T1000 (cell line): ENCODE results near the gene TULP4.
"Not testable (repeated sequence)": the region's sequence is repeated elsewhere in the genome, so short reads cannot be mapped to it uniquely, and the experiment has no call there.

Experiments
- DNase-seq: peaks from one replicate; lab custom pipeline; 2025; ENCODE audit warnings: mixed read lengths; lab: John Stamatoyannopoulos, UW

TULP4 gene

DNA sequence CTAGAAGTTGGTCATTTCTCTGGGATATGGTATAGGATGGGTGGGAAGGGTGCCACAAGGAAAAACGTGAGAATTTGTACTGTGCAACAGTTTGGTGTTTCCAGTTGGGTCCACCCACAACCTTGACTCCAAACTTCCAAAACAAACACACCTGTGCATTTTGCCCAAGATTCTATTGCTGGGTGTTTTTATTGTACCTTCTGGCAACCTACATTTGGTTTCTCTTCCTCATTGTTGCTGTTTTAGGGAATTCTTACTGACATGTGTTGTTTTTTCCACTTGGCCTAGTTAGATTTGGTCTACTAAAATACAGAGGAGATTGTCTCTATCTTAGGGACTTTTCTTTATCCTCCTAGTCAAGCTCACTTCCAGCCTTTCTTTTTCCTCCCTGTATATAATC is 16.7 kb downstream of the TULP4 start:
- DNase-seq, result no peak

- DNase-seq, result no peak
Measured at GRCh38 chr6:158329531-158329930, 17.3 kb downstream of the TULP4 start.

DNA sequence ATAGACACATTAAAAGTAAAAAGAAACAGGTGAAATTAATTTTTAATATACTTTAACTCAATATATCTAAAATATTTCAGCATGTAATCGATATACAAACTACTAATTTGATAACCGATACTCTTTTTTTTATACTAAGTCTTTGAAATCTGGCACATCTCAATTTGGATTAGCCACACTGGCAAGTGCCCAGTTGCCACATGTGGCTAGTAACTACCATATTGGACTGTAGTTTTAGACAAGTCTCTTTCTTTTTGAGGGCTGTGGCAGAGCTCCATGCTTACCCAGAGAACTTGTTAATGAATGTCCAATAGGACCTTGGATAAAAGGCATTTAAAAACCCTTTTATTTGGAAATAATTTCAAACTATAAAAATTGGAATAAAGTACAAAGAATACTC is 17.8 kb downstream of the TULP4 start:
- DNase-seq, result no peak

- DNase-seq, result no peak
Measured at GRCh38 chr6:158332237-158332636, 20.0 kb downstream of the TULP4 start.

- DNase-seq, result no peak
Measured at GRCh38 chr6:158333094-158333493, 20.8 kb downstream of the TULP4 start.

GRCh38 chr6:158334534-158334933 is 22.3 kb downstream of the TULP4 start:
- DNase-seq, result no peak

- no peak for DNase-seq
Measured at GRCh38 chr6:158337332-158337731, 25.1 kb downstream of the TULP4 start.

DNA sequence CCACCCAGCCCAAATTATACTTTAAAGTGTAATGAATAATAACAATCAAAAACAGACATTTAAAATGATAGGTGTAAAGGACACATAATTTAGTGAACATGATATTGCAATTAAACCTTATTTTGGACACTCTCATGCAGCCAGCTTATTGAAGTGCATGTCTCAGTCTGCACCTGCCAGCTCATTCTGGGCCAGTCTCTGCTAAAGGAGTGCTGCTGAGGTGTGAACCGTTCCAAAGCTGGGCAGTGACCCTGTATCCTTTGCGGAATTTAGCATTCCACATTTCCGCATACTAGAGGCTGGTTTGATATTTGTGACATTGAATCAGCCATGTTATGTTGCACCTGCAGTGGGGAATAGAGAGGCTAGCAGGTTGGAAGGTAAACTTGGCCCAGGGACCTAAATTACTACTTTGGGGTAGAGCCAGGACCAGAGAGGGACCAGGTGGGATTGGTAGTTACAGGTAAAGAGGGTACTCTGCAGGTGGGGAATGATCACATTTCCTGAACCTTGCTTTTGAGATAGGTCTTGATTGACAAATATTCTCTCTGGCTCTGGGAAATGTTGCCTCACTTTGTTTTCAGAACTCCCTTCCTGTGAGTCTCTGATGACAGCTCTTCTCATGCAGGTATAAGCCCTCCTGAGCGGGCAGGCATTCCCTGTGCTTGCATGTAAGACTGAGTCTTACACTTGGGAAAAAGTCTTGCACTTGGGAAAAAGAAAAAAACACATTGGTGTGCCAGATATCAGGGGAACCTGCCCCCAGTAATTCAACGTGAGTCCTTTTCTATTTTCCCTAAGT is 26.2 kb downstream of the TULP4 start:
- no peak for DNase-seq

DNA sequence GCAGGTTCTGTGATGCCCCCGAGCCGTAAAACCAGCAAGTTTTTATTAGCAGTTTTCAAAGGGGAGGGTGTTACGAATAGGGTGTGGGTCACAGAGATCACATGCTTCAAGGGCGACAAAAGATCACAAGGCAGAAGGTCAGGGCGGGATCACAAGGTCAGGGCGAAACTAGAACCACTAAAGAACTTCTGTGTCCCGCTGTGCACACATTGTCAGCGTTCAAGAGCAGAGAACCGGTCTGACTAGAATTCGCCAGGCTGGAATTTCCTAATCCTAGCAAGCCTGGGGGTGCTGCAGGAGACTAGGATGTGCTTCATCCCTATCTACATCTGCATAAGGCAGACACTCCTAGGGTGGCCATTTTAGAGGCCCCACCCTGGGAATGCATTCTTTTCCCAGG is 26.9 kb downstream of the TULP4 start:
- not testable (repeated sequence) for DNase-seq

- DNase-seq, result no peak
Measured at GRCh38 chr6:158340252-158340651, 28.0 kb downstream of the TULP4 start.

GRCh38 chr6:158344534-158344933 is 32.3 kb downstream of the TULP4 start:
- no peak for DNase-seq

DNA sequence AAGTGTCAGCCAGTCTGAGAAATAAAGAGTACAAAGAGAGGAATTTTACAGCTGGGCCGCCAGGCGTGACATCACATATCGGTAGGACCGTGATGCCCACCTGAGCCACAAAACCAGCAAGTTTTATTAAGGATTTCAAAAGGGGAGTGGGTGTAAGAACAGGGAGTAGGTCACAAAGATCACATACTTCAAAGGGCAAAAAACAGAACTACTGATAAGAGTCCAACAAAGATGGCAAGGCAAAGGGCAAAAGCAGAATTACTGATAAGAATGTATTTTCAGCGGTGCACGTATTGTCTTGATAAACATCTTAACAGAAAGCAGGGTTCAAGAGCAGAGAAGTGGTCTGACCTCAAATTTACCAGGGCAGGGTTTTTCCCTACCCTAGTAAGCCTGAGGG is 33.2 kb downstream of the TULP4 start:
- DNase-seq, result not testable (repeated sequence)

- DNase-seq, result no peak
Measured at GRCh38 chr6:158347335-158347734, 35.1 kb downstream of the TULP4 start.

DNA sequence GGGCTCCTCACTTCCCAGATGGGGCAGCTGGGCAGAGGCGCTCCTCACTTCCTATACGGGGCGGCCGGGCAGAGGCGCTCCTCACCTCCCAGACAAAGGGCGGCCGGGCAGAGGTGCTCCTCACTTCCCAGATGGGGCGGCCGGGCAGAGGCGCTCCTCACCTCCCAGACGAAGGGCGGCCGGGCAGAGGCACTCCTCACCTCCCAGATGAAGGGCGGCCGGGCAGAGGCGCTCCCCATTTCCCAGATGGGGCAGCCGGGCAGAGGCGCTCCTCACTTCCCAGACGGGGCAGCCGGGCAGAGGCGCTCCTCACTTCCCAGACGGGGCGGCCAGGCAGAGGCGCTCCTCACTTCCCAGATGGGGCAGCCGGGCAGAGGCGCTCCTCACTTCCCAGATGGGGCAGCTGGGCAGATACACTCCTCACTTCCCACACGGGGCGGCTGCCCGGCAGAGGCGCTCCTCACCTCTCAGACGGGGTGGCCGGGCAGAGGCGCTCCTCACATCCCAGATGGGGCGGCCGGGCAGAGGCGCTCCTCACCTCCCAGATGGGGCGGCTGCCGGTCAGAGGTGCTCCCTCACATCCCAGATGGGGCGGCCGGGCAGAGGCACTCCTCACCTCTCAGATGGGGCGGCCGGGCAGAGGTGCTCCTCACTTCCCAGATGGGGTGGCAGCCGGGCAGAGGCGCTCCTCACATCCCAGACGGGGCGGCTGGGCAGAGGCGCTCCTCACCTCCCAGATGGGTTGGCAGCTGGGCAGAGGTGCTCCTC is 36.7 kb downstream of the TULP4 start:
- DNase-seq, result not testable (repeated sequence)

DNA sequence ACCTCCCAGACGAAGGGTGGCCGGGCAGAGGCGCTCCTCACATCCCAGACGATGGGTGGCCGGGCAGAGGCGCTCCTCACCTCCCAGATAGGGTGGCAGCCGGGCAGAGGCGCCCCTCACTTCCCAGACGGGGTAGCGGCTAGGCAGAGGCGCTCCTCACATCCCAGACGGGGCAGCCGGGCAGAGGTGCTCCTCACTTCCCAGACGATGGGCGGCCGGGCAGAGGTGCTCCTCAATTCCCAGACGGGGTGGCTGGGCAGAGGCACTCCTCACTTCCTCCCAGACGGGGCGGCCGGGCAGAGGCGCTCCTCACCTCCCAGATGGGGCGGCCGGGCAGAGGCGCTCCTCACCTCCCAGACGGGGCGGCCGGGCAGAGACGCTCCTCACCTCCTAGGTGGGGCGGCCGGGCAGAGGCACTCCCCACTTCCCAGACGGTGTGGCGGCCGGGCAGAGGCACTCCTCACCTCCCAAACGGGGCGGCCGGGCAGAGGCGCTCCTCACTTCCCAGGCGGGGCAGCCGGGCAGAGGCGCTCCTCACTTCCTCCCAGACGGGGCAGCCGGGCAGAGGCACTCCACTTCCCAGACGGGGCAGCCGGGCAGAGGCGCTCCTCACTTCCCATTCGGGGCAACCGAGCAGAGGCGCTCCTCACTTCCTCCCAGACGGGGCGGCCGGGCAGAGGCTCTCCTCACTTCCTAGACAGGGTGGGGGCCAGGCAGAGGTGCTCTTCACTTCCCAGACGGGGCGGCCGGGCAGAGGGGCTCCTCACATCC is 37.4 kb downstream of the TULP4 start:
- DNase-seq, result not testable (repeated sequence)

GRCh38 chr6:158350731-158351130 is 38.5 kb downstream of the TULP4 start:
- DNase-seq, result not testable (repeated sequence)

DNA sequence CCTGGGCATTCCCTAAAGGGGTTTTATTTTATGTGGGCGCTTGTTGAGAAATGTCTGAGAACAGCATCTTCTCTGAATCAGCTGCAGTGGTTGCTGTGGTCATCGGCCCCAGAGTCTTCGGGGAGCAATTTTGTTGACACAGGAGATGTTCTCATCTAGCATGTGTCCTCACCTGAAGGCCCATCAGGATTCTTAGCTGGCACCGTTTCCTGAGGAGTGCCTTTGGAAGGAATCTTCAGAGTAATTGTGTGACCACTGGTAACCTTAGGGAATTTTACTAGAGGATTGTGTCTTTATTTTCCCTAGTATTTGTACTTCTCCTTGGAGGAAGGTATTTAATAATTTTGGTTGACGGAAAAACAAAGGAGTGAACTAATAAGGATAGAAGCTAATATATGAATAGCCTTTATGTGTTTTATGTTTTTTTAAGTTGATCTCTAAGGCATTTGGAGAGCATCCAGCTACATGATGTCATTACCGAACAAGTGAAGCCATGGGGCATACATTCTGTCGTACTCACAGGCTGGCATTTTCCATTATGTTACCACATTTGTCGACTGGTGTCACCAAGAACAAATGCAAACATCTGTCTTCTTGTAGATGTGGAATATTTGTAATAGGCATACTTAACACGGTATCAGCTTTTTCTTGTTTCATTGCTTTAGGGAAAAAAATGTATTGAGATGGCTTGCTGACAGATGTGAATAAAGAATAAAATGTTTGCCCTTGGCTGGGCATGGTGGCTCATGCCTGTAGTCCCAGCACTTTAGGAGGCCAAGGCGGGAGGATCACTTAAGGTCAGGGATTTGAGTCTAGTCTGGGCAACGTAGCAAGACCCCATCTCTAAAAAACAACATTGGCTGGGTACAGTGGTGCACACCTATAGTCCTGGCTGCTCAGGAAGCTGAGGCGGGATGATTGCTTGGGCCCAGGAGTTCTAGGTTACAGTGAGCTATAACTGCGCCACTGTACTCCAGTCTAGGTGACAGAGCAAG is 41.9 kb downstream of the TULP4 start:
- peak; percentile 6 for DNase-seq

GRCh38 chr6:158356586-158357546 is 44.6 kb downstream of the TULP4 start:
- DNase-seq, result no peak

GRCh38 chr6:158357570-158358216 is 45.4 kb downstream of the TULP4 start:
- DNase-seq, result no peak
